Spleen (tissue), 11 donors: ENCODE measurements around the gene CNGA3. TPM values are rescaled to one million over a fixed set of nuclear protein-coding genes. Genes with fewer than 3 reads are reported as not detected.
A peak's percentile ranks its signal among the peaks of the same experiment; 100 is the strongest.

ENCODE experiments used
- DNase-seq: peaks from one replicate; pipeline ENCODE4 v3.0.0-alpha.2; 2020
- H3K27ac ChIP-seq, 8 donors: fragments of 200-600 bp; sonication (generic) in 7 of 8; 1 replicate in 4 of 8; 2 replicates in 4 of 8; pipeline versions ENCODE4 v1.5.0 to v1.8.0; 2016 to 2021; ENCODE audit warnings: inconsistent platforms in 4 of 8, mild to moderate bottlenecking in 4 of 8, moderate library complexity in 1 of 8
- H3K27me3 ChIP-seq, 7 donors: fragments of 200-600 bp; sonication (generic) in 6 of 7; replicated peaks in 1 of 7; 1 replicate in 4 of 7; 2 replicates in 3 of 7; pipeline versions ENCODE4 v1.5.0 to v1.8.0; 2016 to 2021; ENCODE audit warnings: inconsistent platforms in 3 of 7, mild to moderate bottlenecking in 1 of 7
- H3K36me3 ChIP-seq, 6 donors: fragments of 200-600 bp; sonication (generic) in 5 of 6; 1 replicate in 4 of 6; 2 replicates in 2 of 6; pipeline versions ENCODE4 v1.5.0 to v1.8.0; 2016 to 2021; ENCODE audit warnings: inconsistent platforms in 2 of 6
- H3K4me1 ChIP-seq, 6 donors: fragments of 200-600 bp; sonication (generic) in 5 of 6; 1 replicate in 3 of 6; 2 replicates in 3 of 6; pipeline versions ENCODE4 v1.5.0 to v1.8.0; 2016 to 2021; ENCODE audit warnings: inconsistent platforms in 3 of 6
- H3K4me3 ChIP-seq, 8 donors: fragments of 200-600 bp; sonication (generic) in 7 of 8; 1 replicate in 4 of 8; 2 replicates in 4 of 8; pipeline versions ENCODE4 v1.5.0 to v1.8.0; 2016 to 2021; ENCODE audit warnings: inconsistent platforms in 4 of 8, mild to moderate bottlenecking in 4 of 8, moderate library complexity in 2 of 8
- H3K9me3 ChIP-seq, 8 donors: fragments of 200-600 bp; sonication (generic) in 7 of 8; 1 replicate in 4 of 8; 2 replicates in 4 of 8; pipeline versions ENCODE4 v1.5.0 to v1.8.0; 2016 to 2021; ENCODE audit warnings: inconsistent platforms in 4 of 8
- POLR2A ChIP-seq, 3 donors: fragments of 450-650 bp; IDR thresholded peaks; one replicate each; pipeline ENCODE4 v1.5.1; 2017; ENCODE audit warnings: antibody characterized with exemption in 3 of 3, mild to moderate bottlenecking in 1 of 3
- POLR2AphosphoS5 ChIP-seq, 3 donors: sonication (generic); formaldehyde crosslinking; IDR thresholded peaks; one replicate each; pipeline ENCODE4 v1.5.1; 2017; ENCODE audit warnings: antibody characterized with exemption in 3 of 3
- WGBS, 5 donors: extraction: QIAGEN DNeasy Blood & Tissue Kit in 3 of 5; methylation state at CpG; one replicate each; pipeline versions ENCODE4 v1.1.5 to v1.1.7; 2013 to 2018; 5-methylcytosine and 5-hydroxymethylcytosine counted together
- intact Hi-C: fragments of 100-400 bp; cut with DNase I; formaldehyde crosslinking; loops from one replicate; pipeline ENCODE4 v1.15.0; 2023; ENCODE audit warnings: low total_unique reads
- polyA plus RNA-seq, 3 donors: library from polyadenylated mRNA; stranded (reverse); fragments of 200-250 nt; gene quantifications; one replicate each; pipeline ENCODE4 v1.2.1, GENCODE V29; 2013
- total RNA-seq, 7 donors: library from RNA; depleted of rRNA in 3 of 7; stranded (reverse); fragments of >200 nt in 3 of 7; fragmentation: NEBNext Ultra II Directional in 4 of 7; extraction: Animal tissue kit (Norgen Biotek cat#: 25700) in 4 of 7; gene quantifications; one replicate each; pipeline versions ENCODE4 v1.1.0 to v1.2.1, GENCODE V29; 2016 to 2021
- TF ChIP-seq, protein P1 (sequence below), 11 experiments: fragments of 200-600 bp in 7 of 11; fragments of 450-650 bp in 4 of 11; sonication (generic) in 4 of 11; IDR thresholded peaks in 8 of 11; conservative IDR thresholded peaks in 3 of 11; 1 replicate in 7 of 11; 2 replicates in 4 of 11; pipeline versions ENCODE4 v1.4.0 to v1.8.0; 2016 to 2021; ENCODE audit warnings: antibody characterized with exemption in 11 of 11, inconsistent platforms in 4 of 11, mild to moderate bottlenecking in 1 of 11
- donor health status: healthy with polysubstance abuse.
- donor health status: DM: no; HTN: no; CAD: no; lungs with moderate emphysema.
- donor health status: DM: no; HTN: no; CAD: no.
- donor health status: Bipolar disorder and iron deficiency.
- donor health status: healthy.
- donor health status: DM: no; HTN: no; CAD: no.
- donor health status: DM: yes; HTN: yes; CAD: no.

The CNGA3 gene
- total and polyA plus RNA-seq, 10 donors = not detected

- Histone ChIP-seq H3K4me1 (peaks cover 0 to 10% (median 6%) of the 10 kb centered on the region in 6 donors), H3K27ac (no peak overlapping the region), H3K9me3 (peaks cover 0 to 13% (median 5%) of the 10 kb centered on the region in 8 donors), H3K4me3 (no peak overlapping the region), H3K27me3 (no peaks in the 10 kb centered on the region), H3K36me3 (no peaks in the 10 kb centered on the region)
- WGBS, 5 donors = 85 to 98% (median 94%) methylated on average over 2 of the region's 2 CpGs
- no peak for DNase-seq
- intact Hi-C loops = loop anchor here (10.0 kb wide), 1 partner anchor 418 kb away; no protein-coding TSS in a partner anchor
- TF ChIP-seq POLR2A (IDR thresholded peaks at IDR 0.05) (no peak), POLR2AphosphoS5 (IDR thresholded peaks at IDR 0.05) (no peak)
- TF ChIP-seq, protein P1, sequence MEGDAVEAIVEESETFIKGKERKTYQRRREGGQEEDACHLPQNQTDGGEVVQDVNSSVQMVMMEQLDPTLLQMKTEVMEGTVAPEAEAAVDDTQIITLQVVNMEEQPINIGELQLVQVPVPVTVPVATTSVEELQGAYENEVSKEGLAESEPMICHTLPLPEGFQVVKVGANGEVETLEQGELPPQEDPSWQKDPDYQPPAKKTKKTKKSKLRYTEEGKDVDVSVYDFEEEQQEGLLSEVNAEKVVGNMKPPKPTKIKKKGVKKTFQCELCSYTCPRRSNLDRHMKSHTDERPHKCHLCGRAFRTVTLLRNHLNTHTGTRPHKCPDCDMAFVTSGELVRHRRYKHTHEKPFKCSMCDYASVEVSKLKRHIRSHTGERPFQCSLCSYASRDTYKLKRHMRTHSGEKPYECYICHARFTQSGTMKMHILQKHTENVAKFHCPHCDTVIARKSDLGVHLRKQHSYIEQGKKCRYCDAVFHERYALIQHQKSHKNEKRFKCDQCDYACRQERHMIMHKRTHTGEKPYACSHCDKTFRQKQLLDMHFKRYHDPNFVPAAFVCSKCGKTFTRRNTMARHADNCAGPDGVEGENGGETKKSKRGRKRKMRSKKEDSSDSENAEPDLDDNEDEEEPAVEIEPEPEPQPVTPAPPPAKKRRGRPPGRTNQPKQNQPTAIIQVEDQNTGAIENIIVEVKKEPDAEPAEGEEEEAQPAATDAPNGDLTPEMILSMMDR (IDR thresholded peaks at IDR 0.05 in 8 of 11, conservative IDR thresholded peaks at IDR 0.05 in 3 of 11) = no peak
Observed at GRCh38 chr2:98416383-98417159, 70.3 kb downstream of the CNGA3 start.

DNA sequence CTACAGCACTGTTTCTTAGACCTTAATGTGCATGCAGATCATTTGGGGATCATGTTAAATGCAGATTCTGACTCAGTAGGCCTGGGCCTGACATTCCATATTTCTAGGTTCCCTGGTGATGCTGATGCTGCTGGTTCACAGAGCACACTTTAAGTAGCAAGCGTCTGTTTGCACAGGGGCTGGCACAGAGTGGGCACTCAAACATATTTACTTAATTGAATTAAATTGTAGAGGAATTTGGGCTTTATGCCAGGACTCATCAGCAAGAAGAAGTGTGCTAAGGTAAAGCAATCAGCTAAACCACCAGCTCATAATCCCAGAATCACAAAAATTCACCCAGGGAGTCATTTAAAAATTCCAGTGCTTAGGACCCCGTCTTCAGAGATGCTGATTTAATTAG is 73.3 kb downstream of the CNGA3 start:
- intact Hi-C loops = loop anchor here (10.0 kb wide), 1 partner anchor 415 kb away; no protein-coding TSS in a partner anchor
- Histone ChIP-seq H3K4me1 (no peaks in the 10 kb centered on the region), H3K27me3 (no peaks in the 10 kb centered on the region), H3K36me3 (no peaks in the 10 kb centered on the region), H3K27ac (no peak overlapping the region), H3K4me3 (no peak overlapping the region), H3K9me3 (peaks cover 3 to 23% (median 17%) of the 10 kb centered on the region in 8 donors)
- TF ChIP-seq POLR2A (IDR thresholded peaks at IDR 0.05) (no peak), POLR2AphosphoS5 (IDR thresholded peaks at IDR 0.05) (no peak)
- TF ChIP-seq, protein P1 (IDR thresholded peaks at IDR 0.05 in 8 of 11, conservative IDR thresholded peaks at IDR 0.05 in 3 of 11) = no peak
- no peak for DNase-seq
- WGBS, 5 donors = 81 to 87% (median 83%) methylated on average over 2 of the region's 2 CpGs

GRCh38 chr2:98419977-98420725 is 73.9 kb downstream of the CNGA3 start:
- Histone ChIP-seq H3K4me3 (no peak overlapping the region), H3K4me1 (no peaks in the 10 kb centered on the region), H3K27ac (peak overlapping the region in 1 of 8 donors; percentile 39), H3K36me3 (no peaks in the 10 kb centered on the region), H3K9me3 (peaks cover 3 to 20% (median 15%) of the 10 kb centered on the region in 8 donors), H3K27me3 (no peaks in the 10 kb centered on the region)
- intact Hi-C loops = loop anchor here (10.0 kb wide), 1 partner anchor 415 kb away; no protein-coding TSS in a partner anchor
- DNase-seq = no peak
- TF ChIP-seq POLR2A (IDR thresholded peaks at IDR 0.05) = no peak
- TF ChIP-seq, protein P1 (IDR thresholded peaks at IDR 0.05 in 8 of 11, conservative IDR thresholded peaks at IDR 0.05 in 3 of 11) = no peak
- no peak for TF ChIP-seq POLR2AphosphoS5 (IDR thresholded peaks at IDR 0.05)
- WGBS, 5 donors = 55 to 75% (median 70%) methylated on average over 6 of the region's 6 CpGs

GRCh38 chr2:98422449-98422848 is 76.2 kb downstream of the CNGA3 start:
- H3K9me3 ChIP-seq = peaks cover 3 to 20% (median 15%) of the 10 kb centered on the region in 8 donors

More at GRCh38 chr2:98422449-98422848, 76.2 kb downstream of the CNGA3 start:
- Histone ChIP-seq H3K4me3 (no peak overlapping the region), H3K4me1 (no peaks in the 10 kb centered on the region), H3K27me3 (no peaks in the 10 kb centered on the region), H3K36me3 (no peaks in the 10 kb centered on the region), H3K27ac (no peak overlapping the region)
- no peak for DNase-seq
- TF ChIP-seq POLR2AphosphoS5 (IDR thresholded peaks at IDR 0.05) (no peak), POLR2A (IDR thresholded peaks at IDR 0.05) (no peak)
- TF ChIP-seq, protein P1 (IDR thresholded peaks at IDR 0.05 in 8 of 11, conservative IDR thresholded peaks at IDR 0.05 in 3 of 11) = no peak
- intact Hi-C loops = no loop called here
